GM12878 (cell line): Measurements from ENCODE around the gene GSS. TPM values are rescaled to one million over a fixed set of nuclear protein-coding genes. Genes with fewer than 3 reads are reported as not detected.

Experiments
- ATAC-seq: fragments of 200-7000 bp; cut with Tn5 transposase; 3 replicates; pipeline ENCODE4 v1.9.1; 2020; ENCODE audit warnings: mild to moderate bottlenecking, moderate library complexity
- BruUV-seq: library from RNA; stranded (reverse); fragments of 400-500 nt; replicated peaks from 2 replicates; lab custom pipeline; 2021; lab: Mats Ljungman, UMichigan
- CTCF ChIA-PET: fragments of 300-600 bp; sonication (Branson Sonifier 250); formaldehyde crosslinking; extraction: SDS; loops from one replicate; lab custom pipeline; 2021; ENCODE audit warnings: inconsistent platforms; lab: Yijun Ruan, JAX
- POLR2A ChIA-PET: fragments of 350-600 bp; formaldehyde crosslinking; extraction: SDS; loops from one replicate; lab custom pipeline; 2021; ENCODE audit warnings: inconsistent platforms; lab: Charles Lee
- RAD21 ChIA-PET: fragments of 300-600 bp; sonication (Branson Sonifier 250); formaldehyde crosslinking; loops from one replicate; lab custom pipeline; 2023; ENCODE audit warnings: antibody characterized with exemption; ENCODE audit not compliant: unreplicated experiment; lab: Charles Lee
- SMC1A ChIA-PET: fragments of 300-600 bp; sonication (Branson Sonifier 250); formaldehyde crosslinking; loops from one replicate; lab custom pipeline; 2023; ENCODE audit not compliant: unreplicated experiment, uncharacterized antibody; lab: Charles Lee
- DNase-seq: peaks from one replicate; pipeline ENCODE4 v3.0.0-alpha.2; 2011; ENCODE audit warnings: low read depth, low spot score
- FAIRE-seq: peaks from 3 replicates; lab custom pipeline; 2011; peaks lifted over from hg19 to GRCh38; lab: Jason Lieb, UNC
- H2AFZ ChIP-seq: 2 replicates; pipeline ENCODE4 v1.6.0; 2011; ENCODE audit warnings: low read depth, low read length, control low read depth; ENCODE audit not compliant: control insufficient read depth
- H3K27ac ChIP-seq: 2 replicates; pipeline ENCODE4 v1.5.1; 2011; ENCODE audit warnings: control low read depth; ENCODE audit not compliant: control insufficient read depth, insufficient read depth
- H3K27me3 ChIP-seq, 2 experiments: replicated peaks in 1 of 2; 2 replicates each; pipeline versions ENCODE4 v1.6.0 to v1.6.1; 2011; ENCODE audit warnings: low read length in 1 of 2; ENCODE audit not compliant: control insufficient read depth in 2 of 2, insufficient read depth in 2 of 2
- H3K36me3 ChIP-seq, 2 experiments: 2 replicates each; pipeline ENCODE4 v1.5.1; 2011; ENCODE audit warnings: low read length in 1 of 2; ENCODE audit not compliant: control insufficient read depth in 2 of 2, insufficient read depth in 2 of 2
- H3K4me1 ChIP-seq: 2 replicates; pipeline ENCODE4 v1.6.1; 2011; ENCODE audit warnings: mild to moderate bottlenecking, low read length, moderate library complexity, mixed read lengths; ENCODE audit not compliant: control insufficient read depth, insufficient read depth
- H3K4me2 ChIP-seq: 2 replicates; pipeline ENCODE4 v1.6.0; 2011; ENCODE audit warnings: control low read depth; ENCODE audit not compliant: control insufficient read depth, insufficient read depth
- H3K4me3 ChIP-seq: fragments of 200-600 bp; sonication (generic); 2 replicates; pipeline ENCODE4 v1.5.1; 2016
- H3K79me2 ChIP-seq: 2 replicates; pipeline ENCODE4 v1.6.0; 2011; ENCODE audit warnings: low read length; ENCODE audit not compliant: control insufficient read depth, insufficient read depth
- H3K9ac ChIP-seq: 2 replicates; pipeline ENCODE4 v1.8.0; 2011; ENCODE audit warnings: low read length, control low read depth, mixed read lengths; ENCODE audit not compliant: control insufficient read depth, insufficient read depth
- H3K9me3 ChIP-seq: replicated peaks from 3 replicates; pipeline ENCODE4 v1.5.1; 2011; ENCODE audit warnings: mild to moderate bottlenecking, low read length; ENCODE audit not compliant: control insufficient read depth, insufficient read depth
- H4K20me1 ChIP-seq: 2 replicates; pipeline ENCODE4 v1.6.0; 2011; ENCODE audit not compliant: control insufficient read depth, insufficient read depth
- BCLAF1 ChIP-seq: fragments of 450-650 bp; IDR thresholded peaks from 2 replicates; pipeline ENCODE4 v1.6.1; 2017; ENCODE audit warnings: antibody characterized with exemption, mild to moderate bottlenecking, moderate library complexity
- E2F8 ChIP-seq: fragments of 450-650 bp; IDR thresholded peaks from 2 replicates; pipeline ENCODE4 v1.6.1; 2018; ENCODE audit warnings: mild to moderate bottlenecking, low read depth, moderate library complexity; ENCODE audit not compliant: partially characterized antibody
- NBN ChIP-seq: fragments of 450-650 bp; IDR thresholded peaks from 2 replicates; pipeline ENCODE4 v1.6.1; 2016
- PAX8 ChIP-seq: fragments of 450-650 bp; IDR thresholded peaks from 2 replicates; pipeline ENCODE4 v1.6.1; 2017; ENCODE audit warnings: mild to moderate bottlenecking, moderate library complexity
- SIN3A ChIP-seq: IDR thresholded peaks from 2 replicates; pipeline ENCODE4 v1.6.1; 2012; ENCODE audit warnings: low read depth, low read length, improper control_type of control experiment
- ZNF207 ChIP-seq: fragments of 450-650 bp; IDR thresholded peaks from 2 replicates; pipeline ENCODE4 v1.6.1; 2014; ENCODE audit warnings: antibody characterized with exemption, mild to moderate bottlenecking, borderline replicate concordance
- ZSCAN29 ChIP-seq: fragments of 450-650 bp; IDR thresholded peaks from 2 replicates; pipeline ENCODE4 v1.6.1; 2017; ENCODE audit warnings: mild to moderate bottlenecking, moderate library complexity
- WGBS: methylation state at CpG from one replicate; pipeline ENCODE4 v1.1.6; 2016; ENCODE audit warnings: low lambda C conversion rate; ENCODE audit not compliant: insufficient replicate concordance, insufficient coverage; ENCODE audit errors: missing lambda C conversion rate; 5-methylcytosine and 5-hydroxymethylcytosine counted together
- in situ Hi-C: fragments of 300-500 bp; cut with MboI; formaldehyde crosslinking; loops from 9 replicates; pipeline ENCODE4 v1.14.3; 2018; ENCODE audit warnings: mixed read lengths
- intact Hi-C: fragments of 100-400 bp; cut with micrococcal nuclease; formaldehyde crosslinking; loops from one replicate; pipeline ENCODE4 v1.14.2; 2022; ENCODE audit not compliant: unreplicated experiment
- polyA plus RNA-seq, 11 experiments: library from polyadenylated mRNA; depleted of rRNA in 4 of 11; unstranded in 6 of 11; stranded (reverse) in 5 of 11; fragments of >200 nt; fragmentation: Nextera tagmentation in 4 of 11; fragmentation: Illumina TruSeq in 1 of 11; extraction: Ambion mirVana in 4 of 11; extraction: Trizol in 1 of 11; gene quantifications; 1 replicate in 1 of 11; 2 replicates in 10 of 11; pipeline versions ENCODE4 v1.2.1 to v1.2.3, GENCODE V29; 2011 to 2016; ENCODE audit warnings: inconsistent platforms in 2 of 11, missing spikeins in 2 of 11, low read depth in 1 of 11
- total RNA-seq, 4 experiments: library from RNA; depleted of rRNA in 3 of 4; stranded (reverse); fragments of >200 nt in 3 of 4; fragmentation: Illumina TruSeq in 1 of 4; extraction: Trizol in 1 of 4; gene quantifications; 2 replicates each; pipeline versions ENCODE4 v1.2.1 to v1.2.3, GENCODE V29; 2013 to 2021

The GSS gene
- total and polyA plus RNA-seq, 10 of the 15 experiments (the other 5 are each of a cell fraction or from before 2014, with no cell fraction given): 12.7 to 120 (median 67.4) TPM

GRCh38 chr20:34920055-34920454 is 35.6 kb downstream of the GSS start (continued):
- TF ChIP-seq BCLAF1: no peak
- no peak for TF ChIP-seq ZNF207

GRCh38 chr20:34916774-34917354 is 38.7 kb downstream of the GSS start:
- H3K4me3 ChIP-seq: no peak overlapping the region
- H3K9ac ChIP-seq: no peak overlapping the region
- in situ Hi-C loops (no loop called here), intact Hi-C loops (no loop called here)
- no peak overlapping the region for H3K27ac ChIP-seq
- ChIA-PET POLR2A (no interaction called here), RAD21 (no interaction called here), CTCF (interaction anchor here (0.8 to 1.5 kb wide), 3 partner anchors 11 to 43 kb away, joined by 3 read pairs; no protein-coding TSS in a partner anchor), SMC1A (interaction anchor here (1.0 kb wide), 1 partner anchor 39 kb away, joined by 3 read pairs; no protein-coding TSS in a partner anchor)
- BruUV-seq: no TSS peak
- FAIRE-seq (no peak), DNase-seq (no peak), ATAC-seq (no peak)
- TF ChIP-seq E2F8 (no peak), ZSCAN29 (no peak), NBN (no peak), SIN3A (no peak), PAX8 (no peak)
- no peak overlapping the region for H2AFZ ChIP-seq
- 90% methylated on average over 2 of the region's 2 CpGs for WGBS
- H3K79me2 ChIP-seq: no peaks in the 10 kb centered on the region
- H3K4me1 ChIP-seq: no peaks in the 10 kb centered on the region
- no peaks in the 10 kb centered on the region; a peak in 1 of 4 replicates for H3K36me3 ChIP-seq
- no peak overlapping the region for H3K4me2 ChIP-seq
- no peaks in the 10 kb centered on the region for H3K27me3 ChIP-seq
- H3K9me3 ChIP-seq: no peaks in the 10 kb centered on the region
- no peaks in the 10 kb centered on the region for H4K20me1 ChIP-seq
